CD8-positive, alpha-beta memory T cell (primary cell): Measurements from ENCODE around the gene PSMD8. TPM values are rescaled to one million over a fixed set of nuclear protein-coding genes. Genes with fewer than 3 reads are reported as not detected.
A peak's percentile ranks its signal among the peaks of the same experiment; 100 is the strongest.

Experiments used
- CTCF ChIA-PET: fragments of 350-600 bp; sonication (Branson Sonifier 250); formaldehyde crosslinking; loops from one replicate; lab custom pipeline; 2021; ENCODE audit warnings: antibody characterized with exemption; lab: Charles Lee
- POLR2A ChIA-PET: fragments of 350-600 bp; sonication (Branson Sonifier 250); formaldehyde crosslinking; loops from one replicate; lab custom pipeline; 2021; ENCODE audit warnings: antibody characterized with exemption; lab: Charles Lee
- DNase-seq, 5 donors: peaks; one replicate each; pipeline versions ENCODE4 v3.0.0 to v3.0.0-alpha.2; 2020 to 2022; ENCODE audit warnings: mixed read lengths in 1 of 5
- H3K27ac ChIP-seq: one replicate; pipeline ENCODE4 v1.7.0; 2013; ENCODE audit warnings: low read depth, mild to moderate bottlenecking, low read length, moderate library complexity
- H3K27me3 ChIP-seq: 2 replicates; pipeline ENCODE4 v1.7.0; 2013; ENCODE audit warnings: low read length, mild to moderate bottlenecking; ENCODE audit not compliant: insufficient read depth, poor library complexity, severe bottlenecking
- H3K36me3 ChIP-seq: 2 replicates; pipeline ENCODE4 v1.7.0; 2013; ENCODE audit warnings: mild to moderate bottlenecking, low read length, moderate library complexity; ENCODE audit not compliant: insufficient read depth
- H3K4me1 ChIP-seq: 2 replicates; pipeline ENCODE4 v1.7.0; 2013; ENCODE audit warnings: mild to moderate bottlenecking, low read length, moderate library complexity; ENCODE audit not compliant: insufficient read depth
- H3K4me3 ChIP-seq: 2 replicates; pipeline ENCODE4 v1.7.0; 2013; ENCODE audit warnings: mild to moderate bottlenecking, low read length
- H3K9me3 ChIP-seq: 2 replicates; pipeline ENCODE4 v1.7.0; 2013; ENCODE audit warnings: mild to moderate bottlenecking, low read length
- H3K27ac Mint-ChIP-seq, 8 donors: one replicate each; pipeline ENCODE4 v1.8.0; 2020 to 2021; ENCODE audit warnings: mixed read lengths in 8 of 8, mild to moderate bottlenecking in 6 of 8, inconsistent platforms in 3 of 8, moderate library complexity in 3 of 8
- H3K27me3 Mint-ChIP-seq, 2 donors: one replicate each; pipeline ENCODE4 v1.8.0; 2020 to 2021; ENCODE audit warnings: mixed read lengths in 2 of 2, mild to moderate bottlenecking in 1 of 2, moderate library complexity in 1 of 2
- H3K36me3 Mint-ChIP-seq, 3 donors: one replicate each; pipeline ENCODE4 v1.8.0; 2020 to 2021; ENCODE audit warnings: mixed read lengths in 3 of 3, inconsistent platforms in 1 of 3, mild to moderate bottlenecking in 1 of 3
- H3K4me1 Mint-ChIP-seq, 3 donors: one replicate each; pipeline ENCODE4 v1.8.0; 2020 to 2021; ENCODE audit warnings: mixed read lengths in 3 of 3, inconsistent platforms in 1 of 3, mild to moderate bottlenecking in 1 of 3
- H3K4me3 Mint-ChIP-seq, 7 donors: one replicate each; pipeline ENCODE4 v1.8.0; 2020 to 2021; ENCODE audit warnings: mixed read lengths in 7 of 7, mild to moderate bottlenecking in 6 of 7, moderate library complexity in 4 of 7, inconsistent platforms in 2 of 7
- H3K9me3 Mint-ChIP-seq, 5 donors: one replicate each; pipeline ENCODE4 v1.8.0; 2020 to 2022; ENCODE audit warnings: mixed read lengths in 5 of 5, mild to moderate bottlenecking in 3 of 5, moderate library complexity in 2 of 5, inconsistent platforms in 1 of 5
- polyA plus RNA-seq: library from polyadenylated mRNA; unstranded; fragments of 300-500 nt; fragmentation: Illumina TruSeq; gene quantifications from one replicate; pipeline ENCODE4 v1.2.3, GENCODE V29; 2021
- total RNA-seq, 2 experiments: library from RNA; stranded (reverse); gene quantifications; one replicate each; pipeline ENCODE4 v1.2.3, GENCODE V29; 2021

PSMD8 gene
- total and polyA plus RNA-seq, 3 experiments from 2014 or later: 180 to 267 (median 256) TPM

DNA sequence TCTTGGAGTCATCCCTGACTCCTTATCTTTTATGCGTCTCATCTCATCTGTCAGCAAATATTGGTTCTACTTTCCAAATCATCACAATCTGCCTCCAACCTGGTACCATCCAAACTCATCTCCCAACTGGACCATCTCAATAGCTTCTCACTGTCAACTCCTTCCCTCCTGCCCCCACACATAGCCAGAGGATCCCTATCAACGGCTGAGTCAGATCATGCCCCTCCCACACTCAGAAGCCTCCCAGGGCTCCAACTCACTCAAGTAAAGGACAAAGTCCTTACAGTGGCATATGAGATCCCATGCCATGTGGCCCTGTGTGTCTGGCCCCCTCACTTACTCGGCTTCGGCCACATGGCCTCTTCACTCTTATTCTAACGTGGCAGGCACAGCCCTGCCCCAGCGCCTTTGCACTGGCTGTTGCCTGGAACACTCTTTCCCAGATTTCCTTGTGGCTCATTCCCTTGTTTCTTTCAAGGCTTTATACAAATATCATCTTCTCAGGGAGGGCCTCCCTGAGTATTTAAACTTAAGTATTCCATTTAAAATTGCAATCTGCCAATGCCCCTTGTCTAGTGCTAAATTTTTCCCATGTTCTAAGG lies 18.4 kb downstream of the PSMD8 start:
- Histone ChIP-seq H3K27ac (no peak overlapping the region), H3K27me3 (no peaks in the 10 kb centered on the region), H3K9me3 (no peaks in the 10 kb centered on the region), H3K36me3 (no peaks in the 10 kb centered on the region), H3K4me1 (peaks cover 28% of the 10 kb centered on the region), H3K4me3 (no peak overlapping the region)
- POLR2A ChIA-PET: no interaction called here
- H3K36me3 Mint-ChIP-seq: no peaks in the 10 kb centered on the region
- no peak for DNase-seq
- peak overlapping the region in 2 of 8 donors; percentile 43 to 47 for H3K27ac Mint-ChIP-seq
- CTCF ChIA-PET: interaction anchor here (1.3 to 1.6 kb wide), 2 partner anchors 10 to 19 kb away, joined by 3 read pairs; partner anchors contain the start of genes FAM98C and PSMD8
- peak overlapping the region in 1 of 7 donors; percentile 49 for H3K4me3 Mint-ChIP-seq
- no peaks in the 10 kb centered on the region for H3K9me3 Mint-ChIP-seq
- peaks cover 32 to 38% (median 33%) of the 10 kb centered on the region in 3 donors for H3K4me1 Mint-ChIP-seq
- peaks cover 4 to 6% of the 10 kb centered on the region in 2 donors for H3K27me3 Mint-ChIP-seq

DNA sequence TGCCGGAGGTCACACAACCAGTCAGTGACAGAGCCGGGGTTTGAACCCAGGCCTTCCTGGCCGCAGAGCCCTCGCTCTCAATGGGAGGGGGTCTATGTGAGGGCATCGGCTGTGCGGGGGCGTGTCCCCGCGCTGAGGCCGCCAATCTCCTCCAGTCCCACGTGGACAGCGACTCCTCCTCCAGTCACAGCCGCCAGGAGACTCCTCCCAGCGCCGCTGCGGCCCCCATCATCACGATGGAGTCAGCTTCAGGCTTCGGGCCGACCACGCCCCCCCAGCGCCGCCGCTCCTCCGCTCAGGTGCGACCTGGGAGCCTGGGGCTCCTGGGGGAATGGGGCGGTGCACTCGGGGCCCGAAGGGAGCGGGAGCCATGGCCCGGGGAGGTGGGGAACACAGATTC lies 20.1 kb downstream of the PSMD8 start:
- Mint-ChIP-seq H3K36me3 (no peaks in the 10 kb centered on the region), H3K27ac (peak overlapping the region in 4 of 8 donors; percentile 57 to 81 (median 62)), H3K4me3 (peak overlapping the region; percentile 56 to 87 (median 71)), H3K27me3 (peaks cover 2 to 3% of the 10 kb centered on the region in 2 donors), H3K4me1 (peaks cover 24 to 26% (median 24%) of the 10 kb centered on the region in 3 donors), H3K9me3 (no peaks in the 10 kb centered on the region)
- Histone ChIP-seq H3K36me3 (no peaks in the 10 kb centered on the region), H3K27me3 (no peaks in the 10 kb centered on the region), H3K27ac (no peak overlapping the region), H3K4me3 (peak overlapping the region; percentile 45), H3K9me3 (no peaks in the 10 kb centered on the region), H3K4me1 (peaks cover 15% of the 10 kb centered on the region)
- POLR2A ChIA-PET: interaction anchor here (0.7 to 1.6 kb wide), 2 partner anchors 8 to 20 kb away, joined by 3 to 5 read pairs; partner anchors contain the start of genes FAM98C and PSMD8
- CTCF ChIA-PET: interaction anchor here (1.0 to 2.2 kb wide), 3 partner anchors 9 to 20 kb away, joined by 3 to 19 read pairs (median 3); partner anchors contain the start of genes FAM98C and PSMD8
- peak; percentile 37 to 77 (median 46) for DNase-seq

GRCh38 chr19:38395381-38396114 lies 21.2 kb downstream of the PSMD8 start:
- H3K27ac Mint-ChIP-seq: peak overlapping the region in 3 of 8 donors; percentile 59 to 81 (median 72)
- H3K4me3 Mint-ChIP-seq: peak overlapping the region; percentile 36 to 87 (median 63)
- Histone ChIP-seq H3K9me3 (no peaks in the 10 kb centered on the region), H3K36me3 (no peaks in the 10 kb centered on the region), H3K4me1 (peaks cover 15% of the 10 kb centered on the region), H3K4me3 (peak overlapping the region; percentile 45), H3K27ac (peak overlapping the region; percentile 9), H3K27me3 (no peaks in the 10 kb centered on the region)
- ChIA-PET CTCF (interaction anchor here (1.1 to 2.2 kb wide), 2 partner anchors 8 to 535 kb away, joined by 3 to 19 read pairs; partner anchors contain the start of genes FAM98C, MRPS12 and SARS2), POLR2A (interaction anchor here (0.5 to 1.1 kb wide), 4 partner anchors 21 to 81 kb away, joined by 3 to 11 read pairs (median 3); partner anchors contain the start of genes CATSPERG and PSMD8)
- peak in 3 of 5 donors; percentile 30 to 55 (median 53) for DNase-seq
- H3K4me1 Mint-ChIP-seq: peaks cover 20 to 22% (median 22%) of the 10 kb centered on the region in 3 donors
- no peaks in the 10 kb centered on the region for H3K36me3 Mint-ChIP-seq
- H3K27me3 Mint-ChIP-seq: peaks cover 3 to 8% of the 10 kb centered on the region in 2 donors
- H3K9me3 Mint-ChIP-seq: no peaks in the 10 kb centered on the region

GRCh38 chr19:38399081-38399480 lies 24.7 kb downstream of the PSMD8 start:
- Histone ChIP-seq H3K27ac (no peak overlapping the region), H3K4me1 (peaks cover 24% of the 10 kb centered on the region), H3K4me3 (no peak overlapping the region), H3K9me3 (no peaks in the 10 kb centered on the region), H3K36me3 (no peaks in the 10 kb centered on the region), H3K27me3 (no peaks in the 10 kb centered on the region)
- H3K9me3 Mint-ChIP-seq: no peaks in the 10 kb centered on the region
- ChIA-PET POLR2A (interaction anchor here (0.6 kb wide), 1 partner anchor 304 kb away, joined by 3 read pairs; no protein-coding TSS in a partner anchor), CTCF (no interaction called here)
- DNase-seq: no peak
- peaks cover 2 to 8% of the 10 kb centered on the region in 2 donors for H3K27me3 Mint-ChIP-seq
- peaks cover 21 to 34% (median 22%) of the 10 kb centered on the region in 3 donors for H3K4me1 Mint-ChIP-seq
- peak overlapping the region in 1 of 7 donors; percentile 73 for H3K4me3 Mint-ChIP-seq
- H3K36me3 Mint-ChIP-seq: peaks cover 0 to 3% (median 0%) of the 10 kb centered on the region in 3 donors
- H3K27ac Mint-ChIP-seq: no peak overlapping the region

GRCh38 chr19:38399537-38399936 lies 25.2 kb downstream of the PSMD8 start:
- ChIA-PET CTCF (no interaction called here), POLR2A (no interaction called here)
- H3K4me3 Mint-ChIP-seq: peak overlapping the region in 1 of 7 donors; percentile 73
- no peak overlapping the region for H3K4me3 ChIP-seq
- H3K27me3 Mint-ChIP-seq: peaks cover 2 to 8% of the 10 kb centered on the region in 2 donors
- no peak overlapping the region for H3K27ac Mint-ChIP-seq
- no peaks in the 10 kb centered on the region for H3K27me3 ChIP-seq
- peaks cover 0 to 3% (median 0%) of the 10 kb centered on the region in 3 donors for H3K36me3 Mint-ChIP-seq
- no peak for DNase-seq
- peaks cover 25% of the 10 kb centered on the region for H3K4me1 ChIP-seq
- no peak overlapping the region for H3K27ac ChIP-seq
- H3K4me1 Mint-ChIP-seq: peaks cover 22 to 35% (median 23%) of the 10 kb centered on the region in 3 donors
- H3K9me3 Mint-ChIP-seq: no peaks in the 10 kb centered on the region
- H3K36me3 ChIP-seq: peaks cover under 1% of the 10 kb centered on the region
- no peaks in the 10 kb centered on the region for H3K9me3 ChIP-seq

DNA sequence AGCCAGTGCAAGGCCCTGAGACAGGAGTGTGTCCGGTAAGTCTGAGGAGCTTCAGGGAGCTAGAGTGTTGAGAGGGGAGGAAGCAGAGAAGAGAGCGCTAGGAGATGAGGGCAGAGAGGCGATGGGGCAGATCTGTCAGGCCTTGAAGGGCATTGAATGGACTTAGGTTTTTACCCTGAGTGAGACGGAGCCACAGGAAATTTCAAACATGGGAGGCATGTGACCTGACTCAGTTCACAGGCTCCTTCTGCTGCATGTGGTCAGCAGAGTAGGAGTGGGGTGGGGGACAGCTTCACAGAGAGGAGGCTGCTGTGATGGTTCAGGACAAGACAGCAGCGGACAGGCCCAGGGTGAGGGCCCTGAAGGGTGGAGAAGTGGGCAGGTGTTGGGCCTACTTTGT lies 26.0 kb downstream of the PSMD8 start:
- Mint-ChIP-seq H3K27ac (peak overlapping the region in 2 of 8 donors; percentile 21 to 46), H3K4me1 (peaks cover 23 to 34% (median 25%) of the 10 kb centered on the region in 3 donors), H3K36me3 (peaks cover 0 to 8% (median 0%) of the 10 kb centered on the region in 3 donors), H3K4me3 (peak overlapping the region in 2 of 7 donors; percentile 11 to 73), H3K9me3 (no peaks in the 10 kb centered on the region), H3K27me3 (peaks cover 0 to 8% of the 10 kb centered on the region in 2 donors)
- peaks cover 9% of the 10 kb centered on the region for H3K36me3 ChIP-seq
- H3K27ac ChIP-seq: no peak overlapping the region
- H3K4me1 ChIP-seq: peaks cover 17% of the 10 kb centered on the region
- no peak overlapping the region for H3K4me3 ChIP-seq
- no peak for DNase-seq
- H3K27me3 ChIP-seq: no peaks in the 10 kb centered on the region
- POLR2A ChIA-PET: interaction anchor here (0.6 kb wide), 1 partner anchor 529 kb away, joined by 4 read pairs; no protein-coding TSS in a partner anchor
- H3K9me3 ChIP-seq: no peaks in the 10 kb centered on the region
- CTCF ChIA-PET: no interaction called here

GRCh38 chr19:38401148-38401547 lies 26.8 kb downstream of the PSMD8 start:
- peaks cover 14% of the 10 kb centered on the region for H3K4me1 ChIP-seq
- ChIA-PET POLR2A (no interaction called here), CTCF (interaction anchor here (3.0 kb wide), 1 partner anchor 26 kb away, joined by 37 read pairs; the partner anchor contains the start of gene PSMD8)
- DNase-seq: no peak
- H3K27me3 Mint-ChIP-seq: peaks cover 0 to 8% of the 10 kb centered on the region in 2 donors
- no peaks in the 10 kb centered on the region for H3K27me3 ChIP-seq
- H3K27ac Mint-ChIP-seq: no peak overlapping the region
- H3K27ac ChIP-seq: no peak overlapping the region
- peak overlapping the region in 2 of 7 donors; percentile 23 to 66 for H3K4me3 Mint-ChIP-seq
- peaks cover 24 to 35% (median 26%) of the 10 kb centered on the region in 3 donors for H3K4me1 Mint-ChIP-seq
- H3K36me3 ChIP-seq: peaks cover 10% of the 10 kb centered on the region
- no peak overlapping the region for H3K4me3 ChIP-seq
- H3K9me3 Mint-ChIP-seq: no peaks in the 10 kb centered on the region
- H3K36me3 Mint-ChIP-seq: peaks cover 0 to 10% (median 0%) of the 10 kb centered on the region in 3 donors
- H3K9me3 ChIP-seq: no peaks in the 10 kb centered on the region
